Neural cell (in vitro differentiated cells): ENCODE results near the gene RERE. TPM values are rescaled to one million over a fixed set of nuclear protein-coding genes. Genes with fewer than 3 reads are reported as not detected.

Experiments used
- H2AFZ ChIP-seq: fragments of 200-600, 300-800 bp; sonication (generic), shearing (Covaris generic); 2 replicates; pipeline ENCODE4 v1.6.0; 2014; ENCODE audit warnings: low read depth, mild to moderate bottlenecking, antibody characterized with exemption, low read length, moderate library complexity
- H3F3A ChIP-seq: fragments of 200-600 bp; shearing (Covaris generic); 2 replicates; pipeline ENCODE4 v1.6.1; 2016; ENCODE audit warnings: mild to moderate bottlenecking, moderate library complexity, mixed read lengths, antibody characterized with exemption, low read length; ENCODE audit not compliant: insufficient read depth, poor library complexity, severe bottlenecking
- H3K27ac ChIP-seq: fragments of 200-600, 300-800 bp; sonication (generic), shearing (Covaris generic); 2 replicates; pipeline ENCODE4 v1.5.1; 2014; ENCODE audit warnings: mild to moderate bottlenecking, low read length, moderate library complexity
- H3K27me3 ChIP-seq: fragments of 300-800, 200-600 bp; sonication (generic), shearing (Covaris generic); 2 replicates; pipeline ENCODE4 v1.6.0; 2014; ENCODE audit warnings: mild to moderate bottlenecking, low read depth, low read length, moderate library complexity; ENCODE audit not compliant: insufficient read depth
- H3K36me3 ChIP-seq: fragments of 300-800, 200-600 bp; sonication (generic), shearing (Covaris generic); 2 replicates; pipeline ENCODE4 v1.5.1; 2014; ENCODE audit warnings: mild to moderate bottlenecking, antibody characterized with exemption, low read length, moderate library complexity; ENCODE audit not compliant: insufficient read depth
- H3K4me2 ChIP-seq: fragments of 300-800, 200-600 bp; sonication (generic), shearing (Covaris generic); 2 replicates; pipeline ENCODE4 v1.6.0; 2014; ENCODE audit warnings: mild to moderate bottlenecking, low read length
- H3K4me3 ChIP-seq: fragments of 300-800, 200-600 bp; sonication (generic), shearing (Covaris generic); 2 replicates; pipeline ENCODE4 v1.5.1; 2014; ENCODE audit warnings: mild to moderate bottlenecking, low read length, moderate library complexity
- H3K79me2 ChIP-seq: fragments of 200-600 bp; shearing (Covaris generic); replicated peaks from 2 replicates; pipeline ENCODE4 v1.6.0; 2014; ENCODE audit warnings: mild to moderate bottlenecking, low read length, moderate library complexity; ENCODE audit not compliant: insufficient read depth
- H3K9ac ChIP-seq: fragments of 300-800, 200-600 bp; sonication (generic), shearing (Covaris generic); 2 replicates; pipeline ENCODE4 v1.6.1; 2016; ENCODE audit warnings: mild to moderate bottlenecking, low read length, mixed read lengths
- H3K9me2 ChIP-seq: fragments of 200-600 bp; shearing (Covaris generic); 2 replicates; pipeline ENCODE4 v1.6.1; 2016; ENCODE audit warnings: mild to moderate bottlenecking, low read length, mixed read lengths; ENCODE audit not compliant: insufficient read depth
- H3K9me3 ChIP-seq: fragments of 200-600, 300-800 bp; sonication (generic), shearing (Covaris generic); 2 replicates; pipeline ENCODE4 v1.6.1; 2016; ENCODE audit warnings: mild to moderate bottlenecking, mixed run types, low read length, moderate library complexity, mixed read lengths
- H4K20me1 ChIP-seq: fragments of 200-600 bp; shearing (Covaris generic); 2 replicates; pipeline ENCODE4 v1.6.1; 2016; ENCODE audit warnings: mild to moderate bottlenecking, mixed run types; ENCODE audit not compliant: insufficient read depth
- EP300 ChIP-seq: fragments of 450-650 bp; conservative IDR thresholded peaks from 2 replicates; pipeline ENCODE4 v1.6.1; 2014; ENCODE audit warnings: antibody characterized with exemption, mild to moderate bottlenecking, moderate library complexity; ENCODE audit not compliant: poor library complexity, severe bottlenecking
- EZH2 ChIP-seq: fragments of 200-600, 300-800 bp; shearing (Covaris generic), sonication (generic); IDR thresholded peaks from 2 replicates; pipeline ENCODE4 v1.6.1; 2014; ENCODE audit warnings: antibody characterized with exemption, low read length, borderline replicate concordance, mild to moderate bottlenecking; ENCODE audit not compliant: insufficient read depth, poor library complexity, severe bottlenecking
- MXI1 ChIP-seq: fragments of 450-650 bp; conservative IDR thresholded peaks from 2 replicates; pipeline ENCODE4 v1.6.1; 2014; ENCODE audit warnings: antibody characterized with exemption, mild to moderate bottlenecking; ENCODE audit not compliant: poor library complexity, severe bottlenecking
- POLR2AphosphoS5 ChIP-seq: IDR thresholded peaks from 2 replicates; pipeline ENCODE4 v1.6.1; 2012
- RAD21 ChIP-seq: fragments of 450-650 bp; conservative IDR thresholded peaks from 2 replicates; pipeline ENCODE4 v1.6.1; 2014; ENCODE audit warnings: antibody characterized with exemption, mild to moderate bottlenecking, moderate library complexity
- SMC3 ChIP-seq: fragments of 450-650 bp; conservative IDR thresholded peaks from 2 replicates; pipeline ENCODE4 v1.6.1; 2014; ENCODE audit warnings: antibody characterized with exemption, mild to moderate bottlenecking, moderate library complexity; ENCODE audit not compliant: poor library complexity
- TAF1 ChIP-seq: IDR thresholded peaks from 2 replicates; pipeline ENCODE4 v1.6.1; 2012; ENCODE audit warnings: low read depth
- polyA plus RNA-seq: library from polyadenylated mRNA; depleted of rRNA; stranded (reverse); fragments of >200 nt; gene quantifications from 2 replicates; pipeline ENCODE4 v1.2.3, GENCODE V29; 2014
- TF ChIP-seq, protein P1 (sequence below): fragments of 450-650 bp; IDR thresholded peaks from 2 replicates; pipeline ENCODE4 v1.5.1; 2014; ENCODE audit warnings: antibody characterized with exemption, mild to moderate bottlenecking, moderate library complexity; ENCODE audit not compliant: poor library complexity, severe bottlenecking
- TF ChIP-seq, protein P2 (sequence below): IDR thresholded peaks from 2 replicates; pipeline ENCODE4 v1.6.1; 2012; ENCODE audit warnings: borderline replicate concordance

RERE gene
- polyA plus RNA-seq, 1 donor from 2014 or later, result 21.0 TPM

DNA sequence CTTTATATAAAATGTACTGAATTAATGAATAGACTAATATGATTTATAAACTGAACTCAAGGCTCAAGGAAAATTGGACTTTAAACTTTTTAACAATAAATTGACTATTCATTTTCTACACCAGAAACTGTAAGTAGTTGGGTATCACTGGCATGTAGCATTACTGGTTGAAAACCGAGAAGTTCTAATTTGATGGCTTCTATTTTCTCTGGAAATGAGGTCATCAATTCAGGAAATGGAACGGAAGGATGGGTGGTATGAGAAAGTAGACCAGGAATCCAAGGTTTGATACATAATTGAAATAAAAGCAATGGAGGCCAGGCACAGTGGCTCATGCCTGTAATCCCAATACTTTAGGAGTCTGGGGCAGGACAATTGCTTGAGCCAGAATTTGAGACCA is 50.4 kb downstream of the RERE start (continued):
- TF ChIP-seq SMC3, result no peak
- no peak for TF ChIP-seq EP300

DNA sequence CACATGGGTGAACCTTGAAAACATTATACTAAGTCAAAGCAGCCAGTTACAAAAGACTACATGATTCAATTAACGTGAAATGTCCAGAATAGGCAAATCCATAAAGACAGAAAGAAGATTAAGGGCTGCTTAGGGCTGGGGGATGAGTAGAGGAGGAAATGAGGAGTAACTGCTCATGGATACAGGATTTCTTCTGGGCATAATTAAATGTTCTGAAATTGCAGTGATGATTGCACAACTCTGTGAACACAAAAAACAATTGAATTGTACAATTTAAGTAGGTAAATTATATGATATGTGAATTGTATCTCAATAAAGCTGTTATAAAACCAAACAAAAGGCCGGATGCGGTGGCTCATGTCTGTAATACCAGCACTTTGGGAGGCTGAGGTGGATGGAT is 52.2 kb downstream of the RERE start:
- H3K9me3 ChIP-seq, result no peaks in the 10 kb centered on the region
- no peak overlapping the region for H3K4me2 ChIP-seq
- H4K20me1 ChIP-seq, result no peaks in the 10 kb centered on the region
- H3K4me3 ChIP-seq, result no peak overlapping the region
- no peak overlapping the region for H3K9ac ChIP-seq
- no peaks in the 10 kb centered on the region for H3K27me3 ChIP-seq
- H3K79me2 ChIP-seq, result peaks cover 91% of the 10 kb centered on the region
- no peak overlapping the region for H3K27ac ChIP-seq
- H3F3A ChIP-seq, result no peaks in the 10 kb centered on the region
- no peak overlapping the region for H2AFZ ChIP-seq
- TF ChIP-seq EP300 (no peak), RAD21 (no peak), SMC3 (no peak), EZH2 (no peak), MXI1 (no peak), TAF1 (no peak), POLR2AphosphoS5 (no peak)
- TF ChIP-seq, protein P1, sequence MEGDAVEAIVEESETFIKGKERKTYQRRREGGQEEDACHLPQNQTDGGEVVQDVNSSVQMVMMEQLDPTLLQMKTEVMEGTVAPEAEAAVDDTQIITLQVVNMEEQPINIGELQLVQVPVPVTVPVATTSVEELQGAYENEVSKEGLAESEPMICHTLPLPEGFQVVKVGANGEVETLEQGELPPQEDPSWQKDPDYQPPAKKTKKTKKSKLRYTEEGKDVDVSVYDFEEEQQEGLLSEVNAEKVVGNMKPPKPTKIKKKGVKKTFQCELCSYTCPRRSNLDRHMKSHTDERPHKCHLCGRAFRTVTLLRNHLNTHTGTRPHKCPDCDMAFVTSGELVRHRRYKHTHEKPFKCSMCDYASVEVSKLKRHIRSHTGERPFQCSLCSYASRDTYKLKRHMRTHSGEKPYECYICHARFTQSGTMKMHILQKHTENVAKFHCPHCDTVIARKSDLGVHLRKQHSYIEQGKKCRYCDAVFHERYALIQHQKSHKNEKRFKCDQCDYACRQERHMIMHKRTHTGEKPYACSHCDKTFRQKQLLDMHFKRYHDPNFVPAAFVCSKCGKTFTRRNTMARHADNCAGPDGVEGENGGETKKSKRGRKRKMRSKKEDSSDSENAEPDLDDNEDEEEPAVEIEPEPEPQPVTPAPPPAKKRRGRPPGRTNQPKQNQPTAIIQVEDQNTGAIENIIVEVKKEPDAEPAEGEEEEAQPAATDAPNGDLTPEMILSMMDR, result no peak
- TF ChIP-seq, protein P2, sequence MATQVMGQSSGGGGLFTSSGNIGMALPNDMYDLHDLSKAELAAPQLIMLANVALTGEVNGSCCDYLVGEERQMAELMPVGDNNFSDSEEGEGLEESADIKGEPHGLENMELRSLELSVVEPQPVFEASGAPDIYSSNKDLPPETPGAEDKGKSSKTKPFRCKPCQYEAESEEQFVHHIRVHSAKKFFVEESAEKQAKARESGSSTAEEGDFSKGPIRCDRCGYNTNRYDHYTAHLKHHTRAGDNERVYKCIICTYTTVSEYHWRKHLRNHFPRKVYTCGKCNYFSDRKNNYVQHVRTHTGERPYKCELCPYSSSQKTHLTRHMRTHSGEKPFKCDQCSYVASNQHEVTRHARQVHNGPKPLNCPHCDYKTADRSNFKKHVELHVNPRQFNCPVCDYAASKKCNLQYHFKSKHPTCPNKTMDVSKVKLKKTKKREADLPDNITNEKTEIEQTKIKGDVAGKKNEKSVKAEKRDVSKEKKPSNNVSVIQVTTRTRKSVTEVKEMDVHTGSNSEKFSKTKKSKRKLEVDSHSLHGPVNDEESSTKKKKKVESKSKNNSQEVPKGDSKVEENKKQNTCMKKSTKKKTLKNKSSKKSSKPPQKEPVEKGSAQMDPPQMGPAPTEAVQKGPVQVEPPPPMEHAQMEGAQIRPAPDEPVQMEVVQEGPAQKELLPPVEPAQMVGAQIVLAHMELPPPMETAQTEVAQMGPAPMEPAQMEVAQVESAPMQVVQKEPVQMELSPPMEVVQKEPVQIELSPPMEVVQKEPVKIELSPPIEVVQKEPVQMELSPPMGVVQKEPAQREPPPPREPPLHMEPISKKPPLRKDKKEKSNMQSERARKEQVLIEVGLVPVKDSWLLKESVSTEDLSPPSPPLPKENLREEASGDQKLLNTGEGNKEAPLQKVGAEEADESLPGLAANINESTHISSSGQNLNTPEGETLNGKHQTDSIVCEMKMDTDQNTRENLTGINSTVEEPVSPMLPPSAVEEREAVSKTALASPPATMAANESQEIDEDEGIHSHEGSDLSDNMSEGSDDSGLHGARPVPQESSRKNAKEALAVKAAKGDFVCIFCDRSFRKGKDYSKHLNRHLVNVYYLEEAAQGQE, result no peak
- no peaks in the 10 kb centered on the region for H3K9me2 ChIP-seq
- no peaks in the 10 kb centered on the region for H3K36me3 ChIP-seq

DNA sequence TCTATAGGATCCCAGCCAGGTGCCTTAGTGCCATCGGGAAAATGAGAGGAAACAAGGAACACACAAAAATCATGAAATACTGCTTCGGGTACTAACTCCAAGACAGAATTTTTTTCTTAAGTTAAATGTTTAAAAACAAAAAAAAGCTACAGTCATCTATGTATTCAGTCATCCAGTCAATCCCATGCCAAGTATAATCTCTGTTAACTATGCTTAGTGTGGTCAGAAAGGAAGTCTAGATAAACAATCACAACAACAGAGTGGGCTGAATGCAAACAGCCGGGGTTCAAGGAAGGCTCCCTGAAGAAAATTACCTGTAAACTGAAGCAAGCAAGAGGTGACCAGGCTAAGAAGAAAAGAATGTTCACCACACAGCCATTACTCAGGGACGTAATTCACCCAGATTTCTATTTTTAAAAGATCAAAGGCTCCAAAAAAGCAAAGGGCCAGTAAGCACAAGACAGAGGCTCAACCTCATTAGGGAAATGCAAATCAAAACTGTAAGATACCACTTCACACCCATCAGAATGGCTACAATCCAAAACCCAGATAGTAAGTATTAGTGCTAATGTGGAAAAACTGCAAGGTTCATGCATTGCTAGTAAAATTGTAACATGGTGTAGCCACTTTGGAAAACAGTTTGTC is 53.0 kb downstream of the RERE start:
- no peak overlapping the region for H3K27ac ChIP-seq
- no peaks in the 10 kb centered on the region for H3K9me2 ChIP-seq
- no peak overlapping the region for H2AFZ ChIP-seq
- no peak overlapping the region for H3K4me3 ChIP-seq
- no peaks in the 10 kb centered on the region for H3F3A ChIP-seq
- no peak overlapping the region for H3K9ac ChIP-seq
- no peaks in the 10 kb centered on the region for H3K9me3 ChIP-seq
- no peaks in the 10 kb centered on the region for H3K27me3 ChIP-seq
- peaks cover 89% of the 10 kb centered on the region for H3K79me2 ChIP-seq
- H3K4me2 ChIP-seq, result no peak overlapping the region
- H4K20me1 ChIP-seq, result no peaks in the 10 kb centered on the region
- TF ChIP-seq MXI1 (no peak), RAD21 (no peak), TAF1 (no peak)
- TF ChIP-seq, protein P1, result no peak
- TF ChIP-seq, protein P2, result no peak
- no peaks in the 10 kb centered on the region for H3K36me3 ChIP-seq
